Glomerular visceral epithelial cell (primary cell): ENCODE data around the gene GMEB2.
"Not testable (repeated sequence)": the region's sequence is repeated elsewhere in the genome, so short reads cannot be mapped to it uniquely, and the experiment has no call there.

Experiments used
- DNase-seq: peaks from one replicate; pipeline ENCODE4 v3.0.0-alpha.2; 2016; ENCODE audit errors: extremely low spot score

Gene GMEB2

GRCh38 chr20:63560333-63560805 lies 66.5 kb downstream of the GMEB2 start:
- DNase-seq = no peak

GRCh38 chr20:63559485-63560332 lies 67.2 kb downstream of the GMEB2 start:
- not testable (repeated sequence) for DNase-seq

- DNase-seq = no peak
These were observed 68.0 kb downstream of the GMEB2 start for GRCh38 chr20:63558804-63559484.

GRCh38 chr20:63557481-63557891 lies 69.4 kb downstream of the GMEB2 start:
- no peak for DNase-seq

- DNase-seq = no peak
These were observed 69.9 kb downstream of the GMEB2 start for GRCh38 chr20:63556873-63557478.

- DNase-seq = no peak
These were observed 71.1 kb downstream of the GMEB2 start for GRCh38 chr20:63555661-63556381.

GRCh38 chr20:63554361-63555278 lies 72.3 kb downstream of the GMEB2 start:
- DNase-seq = no peak

GRCh38 chr20:63553933-63554290 lies 73.0 kb downstream of the GMEB2 start, which contains the start of gene FNDC11:
TSS of gene FNDC11 (plus strand) at chr20:63554159. CDS start at chr20:63555664, 1,505 bp downstream.
- DNase-seq = no peak

GRCh38 chr20:63553251-63553932 lies 73.5 kb downstream of the GMEB2 start:
- peak; percentile 84 for DNase-seq

GRCh38 chr20:63552481-63553249 lies 74.2 kb downstream of the GMEB2 start:
- peak; percentile 39 for DNase-seq

GRCh38 chr20:63551068-63551467 lies 75.8 kb downstream of the GMEB2 start:
- DNase-seq = no peak

GRCh38 chr20:63549679-63550282 lies 77.1 kb downstream of the GMEB2 start:
- DNase-seq = no peak

- no peak for DNase-seq
These were observed 77.9 kb downstream of the GMEB2 start for GRCh38 chr20:63549019-63549418.

- no peak for DNase-seq
These were observed 78.4 kb downstream of the GMEB2 start for GRCh38 chr20:63548542-63548941.

- no peak for DNase-seq
These were observed 79.0 kb downstream of the GMEB2 start, which contains the start of gene SRMS for GRCh38 chr20:63547725-63548480. TSS of gene SRMS (minus strand) at chr20:63547749. CDS start at chr20:63547463, 286 bp downstream.

GRCh38 chr20:63546956-63547724 lies 79.8 kb downstream of the GMEB2 start:
- no peak for DNase-seq

GRCh38 chr20:63546256-63546955 lies 80.5 kb downstream of the GMEB2 start:
- DNase-seq = no peak
